NCI-H1694 treated with DMSO at 0.1 percent for 48 hours (cell line): ENCODE measurements around the gene PHTF2.
"Not testable (repeated sequence)": the region's sequence is repeated elsewhere in the genome, so short reads cannot be mapped to it uniquely, and the experiment has no call there.

ENCODE experiments used
- DNase-seq: peaks from one replicate; lab custom pipeline; 2025; lab: John Stamatoyannopoulos, UW

Gene PHTF2

DNA sequence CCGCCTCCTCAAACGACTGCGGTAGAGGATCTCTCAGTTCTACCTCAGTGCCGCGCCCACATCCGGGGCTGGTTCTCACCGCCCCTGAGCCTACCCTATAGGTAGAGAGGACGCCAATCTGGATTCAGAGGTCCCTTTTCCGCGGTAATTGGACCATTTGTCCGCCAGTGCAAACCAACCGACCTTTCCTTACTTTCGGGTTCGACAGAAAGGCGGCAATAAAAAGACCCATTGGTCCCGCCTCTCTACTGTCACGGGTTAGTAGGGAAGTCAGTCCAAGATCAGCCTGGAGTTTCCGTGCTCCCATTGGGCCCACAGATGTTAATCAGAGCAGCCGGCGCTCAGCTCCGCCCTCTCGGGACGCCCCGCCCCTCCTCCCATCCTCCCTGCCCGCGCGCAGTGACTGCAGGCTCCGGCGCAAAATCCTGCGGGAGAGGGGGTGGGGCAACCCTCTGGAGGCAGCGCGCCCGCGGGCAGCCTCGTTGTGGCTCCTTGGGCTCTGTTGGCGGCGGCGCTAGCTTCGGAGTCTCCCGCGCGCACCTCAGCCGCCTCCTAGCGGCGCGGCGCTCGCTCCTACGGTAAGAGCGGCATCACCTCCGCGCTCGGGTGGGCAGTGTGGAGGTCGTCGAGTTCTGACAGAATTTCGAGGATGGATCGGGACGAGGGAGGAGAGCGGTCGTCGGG is at the start of gene PHTF2, which contains the start of gene TMEM60:
TSS of gene PHTF2 (plus strand) at position 380 of the 684 bp plus-strand sequence.
TSS of gene TMEM60 (minus strand) at position 41 of the 684 bp plus-strand sequence. CDS start 4,061 bp downstream, outside the sequence.
- peak; percentile 100 for DNase-seq

DNA sequence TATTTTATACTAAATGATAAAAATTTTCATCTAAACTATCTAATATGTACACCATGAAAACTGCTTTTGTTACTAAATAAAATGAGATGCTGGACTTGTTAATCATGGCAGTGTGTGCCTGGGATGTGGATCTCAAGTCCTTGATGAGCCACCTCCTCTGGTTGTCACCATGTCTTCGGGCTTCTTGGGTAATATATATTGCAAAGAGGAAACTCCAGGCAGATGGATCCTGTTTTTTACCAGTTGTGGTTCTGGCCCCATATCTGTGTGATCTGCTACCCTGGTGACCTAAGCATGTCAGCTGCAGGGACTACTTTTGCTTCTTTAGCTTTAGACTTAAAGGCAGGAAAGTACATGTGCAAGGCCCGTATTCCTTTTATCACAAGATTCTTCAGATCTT is 46.6 kb upstream of the PHTF2 start:
- DNase-seq: no peak

DNA sequence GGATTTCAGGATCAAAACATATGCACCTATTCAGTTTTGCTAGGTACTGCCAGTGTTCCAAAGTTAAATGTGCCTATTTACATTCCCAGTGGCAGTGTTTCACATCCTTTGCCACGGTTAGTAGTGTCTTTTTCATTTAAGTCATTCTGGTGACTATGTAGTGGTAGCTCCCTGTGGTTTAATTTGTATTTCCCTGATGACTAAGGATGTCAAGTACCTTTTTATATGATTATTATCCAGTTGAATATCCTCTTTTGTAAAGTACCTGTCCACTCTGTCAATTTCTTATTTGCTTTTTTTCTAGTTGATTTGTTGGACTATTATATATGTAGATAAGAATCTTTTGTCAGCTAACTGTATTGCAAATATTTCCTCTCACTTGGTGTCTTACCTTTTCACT is 45.4 kb upstream of the PHTF2 start:
- DNase-seq: no peak

DNA sequence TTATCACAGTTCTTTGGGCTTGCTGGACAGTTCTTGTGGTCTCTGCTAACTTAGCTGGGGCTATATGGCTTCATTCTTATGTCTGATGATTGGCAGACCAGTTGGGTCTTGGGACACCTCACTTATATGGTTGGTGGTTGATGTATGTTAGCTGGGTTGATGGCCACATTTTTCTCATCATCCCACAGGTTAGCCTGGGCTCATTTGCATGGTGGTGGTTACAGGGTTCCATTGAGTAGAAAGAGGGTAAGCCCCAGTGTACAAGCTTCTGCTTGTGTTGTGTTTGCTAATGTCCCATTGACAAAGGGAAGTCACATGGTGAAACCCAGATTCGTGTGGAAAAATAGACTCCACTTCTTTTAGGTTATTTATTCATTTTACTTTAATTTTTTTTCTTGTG is 41.0 kb upstream of the PHTF2 start:
- no peak for DNase-seq

DNA sequence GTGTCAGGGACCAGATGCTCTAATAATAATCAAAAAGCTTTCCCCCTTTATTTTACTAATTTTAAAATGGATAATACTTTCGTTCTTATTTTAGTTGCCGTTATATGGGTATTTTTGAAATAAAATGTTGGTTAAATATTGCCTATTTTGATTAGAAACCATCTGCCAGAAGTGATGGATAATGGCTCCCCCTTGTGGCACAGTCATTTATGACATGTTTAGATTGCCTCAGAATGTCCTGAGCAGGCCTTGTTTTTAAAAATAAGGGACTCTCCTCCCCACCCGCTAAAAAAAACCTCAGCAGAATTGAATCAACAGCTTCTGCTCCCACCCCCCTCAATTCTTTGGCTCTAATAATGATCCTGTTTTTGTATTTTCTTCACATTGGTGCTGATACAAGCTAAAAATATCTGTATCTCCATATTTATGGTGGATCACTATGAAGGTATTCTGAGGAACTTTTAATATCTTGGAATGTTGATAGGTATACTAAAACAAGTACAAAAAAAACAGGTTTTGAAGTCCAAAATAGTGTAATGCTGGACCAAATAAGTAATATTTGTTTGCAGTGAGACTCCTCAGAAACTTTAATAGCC is 39.2 kb upstream of the PHTF2 start:
- DNase-seq: peak; percentile 70

DNA sequence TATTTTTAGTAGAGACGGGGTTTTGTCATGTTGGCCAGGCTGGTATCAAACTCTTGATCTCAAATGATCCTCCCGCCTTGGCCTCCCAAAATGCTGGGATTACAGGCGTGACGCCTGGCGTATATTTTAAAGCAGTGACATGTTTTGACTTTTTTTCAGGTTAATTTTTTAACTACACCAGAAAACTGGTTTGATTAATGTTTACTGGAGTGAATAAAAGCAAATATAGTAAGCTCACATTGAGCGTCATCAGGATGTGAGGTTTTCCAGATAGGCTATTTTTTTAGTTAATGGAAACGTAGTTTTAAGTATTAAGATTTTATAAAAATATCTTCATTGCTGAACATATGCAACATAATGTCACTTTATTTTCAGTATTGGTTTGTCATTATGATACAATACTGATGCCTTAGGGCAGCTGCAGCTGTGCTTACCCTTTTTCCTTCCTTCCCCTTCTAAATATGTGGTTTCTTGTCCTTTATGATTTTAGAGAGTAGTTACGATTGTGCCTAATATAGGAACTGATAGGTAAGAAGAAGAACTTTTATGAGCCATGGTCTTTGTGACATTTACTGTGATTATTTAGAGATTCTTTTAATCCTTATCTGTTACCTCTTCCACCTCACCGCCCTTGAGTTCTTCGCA is 37.6 kb upstream of the PHTF2 start:
- DNase-seq: no peak

DNA sequence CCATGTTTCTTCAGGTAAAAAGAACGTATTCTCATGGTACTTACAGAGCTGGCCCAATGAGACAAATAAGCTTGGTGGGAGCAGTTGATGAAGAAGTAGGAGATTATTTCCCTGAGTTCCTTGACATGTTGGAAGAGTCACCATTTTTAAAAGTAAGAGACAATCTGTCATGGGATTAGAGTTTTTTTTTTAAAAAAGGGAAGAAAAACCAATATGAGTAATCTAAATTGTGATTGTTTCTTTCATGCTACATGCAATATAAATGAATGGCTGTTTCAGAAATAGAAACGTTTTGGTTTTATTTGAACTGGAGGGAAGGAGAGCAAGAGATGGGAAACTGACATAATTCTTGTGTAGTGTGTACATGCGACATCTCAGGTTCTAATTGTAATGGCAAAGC is 33.1 kb upstream of the PHTF2 start:
- DNase-seq: no peak

DNA sequence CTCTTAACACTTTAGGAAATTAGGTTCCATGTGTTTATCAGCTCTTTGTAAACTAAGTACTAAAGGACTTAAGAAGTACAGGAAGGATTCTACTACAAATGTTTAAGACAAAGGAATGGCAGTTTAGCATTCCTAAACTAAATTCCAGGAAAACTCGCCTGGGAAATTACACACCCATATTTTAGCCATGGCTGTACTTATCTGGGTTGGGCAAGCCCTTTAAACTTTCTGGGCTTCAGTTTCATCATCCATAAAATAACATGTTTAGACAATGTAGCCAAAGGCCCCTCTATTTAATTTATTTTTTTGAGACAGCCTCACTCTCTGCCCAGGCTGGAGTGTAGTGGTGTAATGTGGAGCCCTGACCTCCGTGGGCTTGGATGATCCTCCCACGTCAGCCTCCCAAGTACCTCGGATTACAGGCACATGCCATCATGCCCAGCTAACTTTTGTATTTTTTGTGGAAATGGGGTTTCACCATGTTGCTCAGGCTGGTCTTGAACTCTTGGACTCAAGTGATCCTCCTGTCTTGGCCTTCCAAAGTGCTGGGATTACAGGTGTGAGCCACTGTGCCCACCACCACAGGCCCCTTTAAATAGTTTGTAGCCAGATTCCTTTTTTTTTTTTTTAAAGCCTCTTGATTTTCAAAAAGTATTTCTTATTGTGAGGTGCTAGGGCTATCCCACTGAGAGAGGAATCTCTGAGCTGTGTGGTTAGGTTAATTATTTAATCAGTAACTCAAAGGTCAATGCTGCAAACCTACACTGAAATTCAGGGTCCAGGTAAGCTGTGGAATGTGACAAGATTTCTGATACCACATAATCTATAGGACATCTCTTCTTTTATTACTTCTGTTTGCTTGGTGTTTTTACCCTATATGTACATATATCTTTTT is 32.4 kb upstream of the PHTF2 start:
- DNase-seq: no peak

DNA sequence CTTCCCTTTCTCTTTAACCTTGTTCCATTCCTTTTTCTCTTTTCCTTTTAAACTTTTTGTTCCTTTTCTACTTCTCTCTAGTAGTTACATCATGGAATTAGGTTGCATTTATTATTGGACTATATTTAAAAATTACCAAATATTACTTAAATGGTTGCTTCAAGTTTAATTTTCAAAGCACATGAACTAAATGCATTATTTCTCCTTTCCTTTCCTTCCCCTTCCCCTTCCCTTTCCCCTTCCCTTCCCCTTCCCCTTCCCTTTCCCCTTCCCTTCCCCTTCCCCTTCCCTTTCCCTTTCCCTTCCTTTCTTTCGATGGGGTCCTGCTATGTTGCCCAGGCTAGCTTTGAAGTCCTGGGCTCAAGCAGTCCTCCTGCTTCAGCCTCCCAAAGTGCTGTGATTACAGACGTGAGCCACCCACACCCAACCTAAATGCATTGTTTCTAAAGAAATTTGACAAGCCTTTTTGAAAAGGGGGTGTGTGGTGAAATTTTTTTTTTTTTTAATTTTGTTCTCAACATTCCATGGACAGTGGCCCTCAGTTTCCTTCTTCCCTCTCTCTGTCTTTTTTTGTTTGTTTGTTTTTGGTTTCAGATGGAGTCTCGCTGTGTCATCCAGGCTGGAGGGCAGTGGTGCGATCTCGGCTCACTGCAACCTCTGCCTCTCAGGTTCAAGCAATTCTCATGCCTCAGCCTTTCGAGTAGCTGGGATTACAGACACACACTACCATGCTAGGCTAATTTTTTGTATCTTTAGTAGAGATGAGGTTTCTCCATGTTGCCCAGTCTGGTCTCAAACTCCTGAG is 31.6 kb upstream of the PHTF2 start:
- DNase-seq: no peak

DNA sequence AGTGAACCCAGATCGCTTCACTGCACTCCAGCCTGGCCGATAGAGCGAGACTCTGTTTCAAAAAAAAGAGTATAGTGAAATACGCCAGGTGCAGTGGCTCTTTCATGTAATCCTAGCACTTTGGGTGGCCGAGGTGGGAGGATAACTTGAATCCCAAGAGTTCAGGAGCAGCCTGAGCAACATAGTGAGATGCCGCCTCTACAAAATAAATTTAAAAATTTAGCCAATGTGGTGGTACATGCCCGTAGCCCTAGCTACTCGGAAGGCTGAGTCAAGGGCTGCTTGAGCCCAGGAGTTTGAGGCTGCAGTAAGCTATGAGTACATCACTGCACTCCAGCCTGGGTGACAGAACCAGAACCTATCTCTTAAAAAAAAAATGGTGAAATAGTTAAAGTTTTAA is 28.3 kb upstream of the PHTF2 start:
- no peak for DNase-seq

DNA sequence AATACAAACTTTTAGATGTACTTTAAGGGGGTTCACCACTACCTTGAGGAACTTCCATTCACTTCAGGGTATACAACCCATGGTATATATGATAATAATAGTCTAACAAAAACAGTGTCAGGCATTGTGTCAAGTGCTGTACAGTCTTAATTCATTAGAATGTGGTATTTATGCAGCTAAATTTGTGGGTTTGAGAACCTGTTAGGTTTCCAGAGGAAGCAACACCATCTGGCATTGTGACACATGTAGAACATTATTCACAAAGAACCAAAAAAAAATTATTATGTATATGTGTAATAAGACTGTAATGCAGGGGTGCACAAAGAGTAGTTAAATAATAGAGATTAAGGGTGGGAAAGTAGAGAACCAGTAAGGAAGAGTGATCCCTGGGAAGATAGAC is 26.7 kb upstream of the PHTF2 start:
- no peak for DNase-seq

DNA sequence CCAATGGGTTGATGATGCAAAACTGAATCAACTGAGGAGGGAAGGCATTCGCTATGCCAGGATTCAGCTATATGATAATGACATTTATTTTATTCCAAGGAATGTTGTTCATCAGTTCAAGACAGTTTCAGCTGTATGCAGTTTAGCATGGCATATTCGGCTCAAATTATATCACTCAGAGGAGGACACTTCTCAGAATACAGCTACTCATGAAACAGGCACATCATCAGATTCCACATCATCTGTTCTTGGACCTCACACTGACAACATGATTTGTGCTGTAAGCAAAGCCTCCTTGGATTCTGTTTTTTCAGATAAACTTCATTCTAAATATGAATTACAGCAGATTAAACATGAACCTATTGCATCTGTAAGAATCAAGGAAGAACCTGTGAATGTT is 20.0 kb upstream of the PHTF2 start:
- DNase-seq: no peak

DNA sequence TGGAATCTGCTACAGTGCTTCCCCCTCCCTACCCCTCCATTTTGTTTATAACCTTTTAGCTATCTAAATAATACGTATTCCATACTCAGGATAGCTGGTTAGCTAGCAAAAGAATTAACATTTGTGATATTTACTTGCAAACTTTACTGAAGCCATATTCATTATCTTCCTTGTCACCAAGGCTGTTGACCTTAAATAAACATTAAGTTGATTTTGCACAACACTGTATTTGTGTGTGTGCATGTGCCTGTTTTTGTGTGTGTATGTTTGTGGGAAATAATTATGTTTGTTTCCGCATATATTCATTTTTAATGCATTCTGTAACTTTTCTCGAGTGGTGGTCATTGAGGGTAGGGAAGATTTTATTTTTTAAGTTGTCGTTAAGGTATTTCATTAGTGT is 16.2 kb upstream of the PHTF2 start:
- DNase-seq: no peak

DNA sequence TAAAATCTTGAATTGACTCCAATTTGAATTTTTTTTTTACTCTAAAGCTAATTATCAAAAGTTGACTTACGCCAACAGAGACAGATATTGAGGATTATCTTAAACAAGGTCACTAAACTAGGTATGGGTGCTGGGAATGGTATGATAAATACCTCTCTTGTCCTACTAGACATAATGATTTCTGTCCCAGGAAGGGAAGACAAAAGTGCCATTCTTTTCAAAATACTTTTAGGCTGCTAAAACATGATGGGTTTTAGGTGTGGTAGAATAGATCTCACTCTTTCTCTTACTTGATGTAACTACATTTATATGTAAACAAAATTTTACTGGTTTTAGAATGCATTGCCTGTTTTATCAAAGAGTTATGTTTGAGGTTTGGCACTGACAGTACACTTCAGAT is 15.5 kb upstream of the PHTF2 start:
- no peak for DNase-seq

DNA sequence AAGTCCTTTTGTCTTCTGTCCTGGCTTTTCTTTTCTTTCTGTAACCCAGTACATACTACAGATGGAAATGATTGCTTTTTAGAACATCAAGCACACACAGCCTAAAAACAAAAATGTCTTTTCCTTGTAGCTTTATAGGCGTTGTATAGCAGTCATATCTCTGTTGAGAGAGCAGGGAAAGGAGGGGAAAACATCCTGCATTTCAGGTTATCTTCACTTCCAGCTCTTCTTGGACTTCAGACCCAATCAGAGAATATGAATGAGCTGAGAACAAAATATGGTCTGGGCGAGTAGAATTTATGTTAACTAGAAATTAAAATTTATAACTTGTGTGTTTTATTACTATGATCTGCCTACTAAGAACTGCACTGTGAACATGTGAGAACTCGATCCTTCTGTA is 15.0 kb upstream of the PHTF2 start:
- no peak for DNase-seq

DNA sequence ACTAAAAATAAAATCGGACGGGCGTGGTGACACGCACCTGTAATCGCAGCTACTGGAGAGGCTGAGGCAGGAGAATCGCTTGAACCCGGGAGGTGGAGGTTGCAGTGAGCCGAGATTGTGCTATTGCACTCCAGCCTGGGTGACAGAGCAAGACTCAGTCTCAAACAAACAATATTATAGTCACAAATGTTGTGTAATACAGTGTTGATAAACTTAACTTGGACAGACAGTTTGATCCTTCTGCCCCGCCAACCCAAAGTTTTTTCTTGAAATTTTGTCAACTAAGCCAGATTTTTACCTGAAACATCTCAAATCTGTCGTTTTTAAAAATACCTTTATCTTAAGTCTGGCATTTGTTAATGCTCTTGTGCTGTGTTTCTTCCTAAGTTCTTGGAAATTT is 14.1 kb upstream of the PHTF2 start:
- DNase-seq: not testable (repeated sequence)

DNA sequence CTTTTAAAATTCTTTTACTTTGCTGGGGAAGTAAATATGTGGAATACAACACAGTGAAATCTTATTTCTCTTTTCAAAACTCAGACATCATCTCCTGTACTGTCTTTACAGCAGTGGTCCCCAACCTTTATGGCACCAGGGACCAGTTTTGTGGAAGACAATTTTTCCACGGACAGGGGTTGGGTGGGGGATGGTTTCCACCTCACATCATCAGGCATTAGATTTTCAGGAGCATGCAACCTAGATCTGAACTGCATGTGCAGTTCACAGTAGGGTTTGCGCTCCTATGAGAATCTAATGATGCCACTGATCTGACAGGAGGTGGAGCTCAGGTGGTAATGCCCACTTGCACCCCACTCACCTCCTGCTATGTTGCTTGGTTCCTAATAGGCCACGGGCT is 12.6 kb upstream of the PHTF2 start:
- no peak for DNase-seq

DNA sequence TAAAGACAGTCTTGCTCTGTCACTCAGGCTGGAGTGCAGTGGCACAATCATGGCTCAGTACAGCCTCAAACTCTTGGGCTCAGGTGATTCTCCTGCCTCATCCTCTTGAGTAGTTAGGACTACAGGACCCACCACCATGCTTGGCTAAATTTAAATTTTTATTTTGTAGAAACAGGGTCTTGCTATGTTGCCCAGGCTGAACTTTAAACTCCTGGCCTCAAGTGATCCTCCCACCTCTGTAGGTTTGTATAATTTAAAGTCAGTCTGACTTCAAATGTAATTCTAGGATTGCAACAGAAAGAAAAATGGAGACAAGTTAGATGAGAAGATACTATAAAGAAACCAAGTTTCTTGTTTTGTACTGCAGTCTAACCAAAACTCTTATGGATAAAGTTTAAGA is 11.8 kb upstream of the PHTF2 start:
- no peak for DNase-seq

DNA sequence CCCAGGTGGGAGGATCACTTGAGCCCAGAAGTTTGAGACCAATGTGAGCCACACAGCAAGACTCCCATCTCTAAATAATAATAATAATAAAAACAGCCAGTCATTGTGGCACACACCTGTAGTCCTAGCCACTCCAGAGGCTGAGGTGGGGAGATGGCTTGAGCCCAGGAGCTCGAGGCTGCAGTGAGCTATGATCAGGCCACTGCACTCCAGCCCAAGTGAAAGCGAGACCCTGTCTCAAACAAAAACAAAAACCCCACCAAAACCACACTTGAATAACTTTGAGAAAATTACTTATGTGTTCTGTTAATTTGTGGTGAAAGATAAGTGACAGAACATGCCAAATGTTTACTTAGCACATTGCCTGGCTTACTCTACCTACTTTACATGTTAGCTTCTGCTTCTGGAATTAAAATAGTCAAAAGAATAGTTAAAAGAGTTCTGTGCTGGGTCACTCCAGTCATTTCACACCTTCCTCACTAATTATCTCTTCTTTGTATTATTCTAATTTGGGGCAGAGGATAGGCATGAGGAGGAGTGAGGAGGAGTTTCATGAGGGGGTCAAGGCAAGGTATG is 10.2 kb upstream of the PHTF2 start:
- no peak for DNase-seq

DNA sequence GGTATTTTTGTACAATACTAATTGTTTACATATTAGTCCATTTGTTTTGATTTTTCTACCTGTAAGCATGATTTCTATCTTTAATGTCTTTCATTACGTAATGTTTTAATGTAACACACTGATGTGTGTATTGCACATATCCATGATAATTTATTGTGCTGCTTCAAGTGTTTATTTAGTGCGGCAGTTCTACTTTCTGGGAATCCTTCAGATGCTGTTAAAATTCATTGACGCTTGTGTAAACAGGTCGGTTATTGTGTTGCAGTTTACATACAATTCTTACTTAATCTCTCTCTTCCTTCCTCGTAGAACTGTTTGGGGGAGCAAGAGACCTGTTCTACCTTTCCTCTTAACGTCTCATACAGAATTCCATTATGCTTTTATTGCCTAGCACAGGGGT is 7.2 kb upstream of the PHTF2 start:
- no peak for DNase-seq

DNA sequence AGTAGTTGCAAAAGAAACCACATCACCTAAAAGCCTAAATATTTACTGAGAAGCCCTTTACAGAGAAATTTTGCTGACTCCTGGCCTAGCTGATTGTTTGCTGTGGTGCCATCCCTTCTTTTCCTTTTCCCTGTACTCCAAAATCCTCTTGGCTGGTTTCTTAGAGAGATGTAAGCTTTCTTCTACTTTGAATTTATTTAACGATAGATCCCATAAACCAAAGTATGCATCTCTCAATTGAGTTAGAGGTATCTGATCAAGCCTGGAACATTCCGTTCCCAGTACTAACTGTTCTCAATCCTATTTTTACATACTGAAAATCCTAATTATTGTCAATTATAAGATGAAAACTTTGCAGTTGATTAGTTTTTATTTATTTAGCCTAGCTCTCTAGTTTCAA is 6.6 kb upstream of the PHTF2 start:
- no peak for DNase-seq
